Large intestine (tissue), 3 donors: Measurements from ENCODE around the gene EIF4E3. TPM values are rescaled to one million over a fixed set of nuclear protein-coding genes. Genes with fewer than 3 reads are reported as not detected.

Experiments used
- DNase-seq, 2 donors: peaks; one replicate each; pipeline versions ENCODE4 v3.0.0 to v3.0.0-alpha.2; 2013
- H3K27ac ChIP-seq: one replicate; pipeline ENCODE4 v1.5.1; 2013; ENCODE audit warnings: low read length
- H3K27me3 ChIP-seq: 2 replicates; pipeline ENCODE4 v1.6.1; 2013; ENCODE audit warnings: low read length; ENCODE audit not compliant: control insufficient read depth, insufficient read depth
- H3K36me3 ChIP-seq: 2 replicates; pipeline ENCODE4 v1.6.1; 2013; ENCODE audit warnings: low read length; ENCODE audit not compliant: control insufficient read depth, insufficient read depth
- H3K4me1 ChIP-seq: one replicate; pipeline ENCODE4 v1.6.1; 2013; ENCODE audit warnings: low read length; ENCODE audit not compliant: control insufficient read depth, insufficient read depth
- H3K4me3 ChIP-seq: one replicate; pipeline ENCODE4 v1.5.1; 2013; ENCODE audit warnings: low read length
- H3K9me3 ChIP-seq: one replicate; pipeline ENCODE4 v1.6.1; 2013; ENCODE audit warnings: mild to moderate bottlenecking, low read depth, low read length, moderate library complexity; ENCODE audit not compliant: control insufficient read depth
- WGBS: methylation state at CpG from one replicate; pipeline ENCODE4 v1.1.5; 2013; ENCODE audit warnings: low lambda C conversion rate; ENCODE audit not compliant: insufficient coverage; 5-methylcytosine and 5-hydroxymethylcytosine counted together
- polyA plus RNA-seq: library from polyadenylated mRNA; unstranded; fragments of 120-200 nt; gene quantifications from one replicate; pipeline ENCODE4 v1.2.1, GENCODE V29; 2013

The EIF4E3 gene
- polyA plus RNA-seq, 1 donor: 7.7 TPM

GRCh38 chr3:71652781-71653413, 72.3 kb downstream of the EIF4E3 start:
- Histone ChIP-seq H3K27ac (no peak overlapping the region), H3K4me3 (no peak overlapping the region), H3K27me3 (no peaks in the 10 kb centered on the region), H3K36me3 (no peaks in the 10 kb centered on the region), H3K9me3 (no peaks in the 10 kb centered on the region), H3K4me1 (peaks cover 13% of the 10 kb centered on the region)
- DNase-seq: peak; percentile 56 to 64
- WGBS: 80% methylated on average over 1 of the region's 14 CpGs

DNA sequence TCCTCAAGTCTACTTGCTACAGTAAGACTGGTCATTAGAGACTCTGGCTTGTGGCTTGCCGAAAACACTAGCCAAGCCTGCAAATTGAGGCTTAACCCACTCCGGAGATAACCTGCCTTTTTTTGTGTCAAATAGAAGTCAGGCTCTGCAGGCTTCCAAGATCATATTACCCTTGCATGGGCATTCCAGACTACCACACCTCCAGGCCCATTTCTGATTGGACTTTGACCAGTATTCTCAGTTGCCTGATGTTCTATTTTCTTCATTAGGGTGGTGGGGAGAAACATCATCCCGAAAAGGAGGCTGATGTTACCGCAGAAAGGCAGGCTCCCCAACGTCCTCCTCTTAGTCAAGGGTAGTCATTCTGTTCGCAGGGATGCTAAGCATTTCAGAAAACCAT, 73.6 kb downstream of the EIF4E3 start:
- Histone ChIP-seq H3K27me3 (no peaks in the 10 kb centered on the region), H3K4me3 (no peak overlapping the region), H3K36me3 (no peaks in the 10 kb centered on the region), H3K27ac (no peak overlapping the region), H3K4me1 (peaks cover 13% of the 10 kb centered on the region), H3K9me3 (no peaks in the 10 kb centered on the region)
- no CpG with 5 or more reads among the region's 6 CpGs for WGBS
- DNase-seq: no peak

GRCh38 chr3:71650372-71650771, 74.8 kb downstream of the EIF4E3 start:
- WGBS: no CpG with 5 or more reads among the region's 5 CpGs
- Histone ChIP-seq H3K9me3 (no peaks in the 10 kb centered on the region), H3K27me3 (no peaks in the 10 kb centered on the region), H3K4me3 (no peak overlapping the region), H3K36me3 (no peaks in the 10 kb centered on the region), H3K4me1 (peaks cover 13% of the 10 kb centered on the region), H3K27ac (no peak overlapping the region)
- no peak for DNase-seq

- peak; percentile 51 to 73 for DNase-seq
- H3K4me1 ChIP-seq: peaks cover 13% of the 10 kb centered on the region
- no peaks in the 10 kb centered on the region for H3K27me3 ChIP-seq
- H3K4me3 ChIP-seq: no peak overlapping the region
- WGBS: 100% methylated on average over 1 of the region's 6 CpGs
- H3K36me3 ChIP-seq: no peaks in the 10 kb centered on the region
- no peak overlapping the region for H3K27ac ChIP-seq
- H3K9me3 ChIP-seq: no peaks in the 10 kb centered on the region
Measured at GRCh38 chr3:71649757-71650156, 75.4 kb downstream of the EIF4E3 start.

DNA sequence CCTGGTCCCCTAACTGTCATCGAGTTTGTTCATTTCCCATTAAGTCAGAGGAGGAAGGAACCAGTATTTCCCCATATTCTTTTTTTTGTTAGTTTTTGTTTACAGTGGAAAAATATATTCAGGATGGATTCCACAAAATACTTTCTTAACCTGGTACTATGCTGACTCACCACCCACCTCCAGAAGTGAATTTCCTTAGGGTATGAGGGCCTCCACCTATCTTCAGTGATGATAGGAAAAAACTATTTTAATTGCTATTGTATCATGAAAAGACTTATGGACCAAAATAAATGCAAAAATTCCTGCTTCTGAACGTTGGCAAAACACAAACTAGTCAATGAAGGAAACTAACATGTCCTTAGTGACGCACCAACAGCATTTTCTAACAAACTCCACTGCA, 77.5 kb downstream of the EIF4E3 start:
- Histone ChIP-seq H3K36me3 (no peaks in the 10 kb centered on the region), H3K27me3 (no peaks in the 10 kb centered on the region), H3K9me3 (no peaks in the 10 kb centered on the region), H3K4me1 (peaks cover 13% of the 10 kb centered on the region), H3K27ac (no peak overlapping the region), H3K4me3 (no peak overlapping the region)
- peak in 1 of 2 donors; percentile 21 for DNase-seq
- 60% methylated on average over 2 of the region's 3 CpGs for WGBS

- H3K36me3 ChIP-seq: no peaks in the 10 kb centered on the region
- H3K27me3 ChIP-seq: no peaks in the 10 kb centered on the region
- no peaks in the 10 kb centered on the region for H3K9me3 ChIP-seq
- H3K4me3 ChIP-seq: no peak overlapping the region
- H3K27ac ChIP-seq: no peak overlapping the region
- peaks cover 17% of the 10 kb centered on the region for H3K4me1 ChIP-seq
- DNase-seq: no peak
Measured at GRCh38 chr3:71646971-71647370, 78.2 kb downstream of the EIF4E3 start.

- Histone ChIP-seq H3K27ac (no peak overlapping the region), H3K4me1 (peaks cover 11% of the 10 kb centered on the region), H3K4me3 (no peak overlapping the region), H3K27me3 (no peaks in the 10 kb centered on the region), H3K36me3 (no peaks in the 10 kb centered on the region), H3K9me3 (no peaks in the 10 kb centered on the region)
- whole genome bisulfite sequencing: 80% methylated on average over 1 of the region's 3 CpGs
- DNase-seq: no peak
Measured at GRCh38 chr3:71645140-71645539, 80.1 kb downstream of the EIF4E3 start.

DNA sequence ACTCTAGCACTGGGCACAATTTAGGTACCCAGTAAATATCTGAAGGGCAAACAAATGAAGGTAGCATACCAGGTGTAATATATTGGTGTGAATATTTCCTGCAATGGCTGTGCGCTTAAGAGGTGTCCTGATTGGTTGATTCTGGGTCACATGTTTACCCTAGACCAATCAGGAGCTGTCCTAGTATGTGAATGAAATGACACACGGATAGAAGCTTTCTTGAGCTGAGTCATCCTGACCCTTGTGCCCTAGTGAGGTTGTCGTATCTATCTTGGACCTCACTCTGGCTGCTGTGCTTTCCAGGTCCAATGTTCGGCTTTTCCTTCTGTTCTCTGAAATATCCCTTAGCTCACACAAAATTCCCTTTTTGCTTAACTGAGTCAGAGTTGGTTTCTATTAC, 83.5 kb downstream of the EIF4E3 start:
- Histone ChIP-seq H3K27ac (peak overlapping the region; percentile 76), H3K9me3 (no peaks in the 10 kb centered on the region), H3K27me3 (no peaks in the 10 kb centered on the region), H3K4me1 (peaks cover 4% of the 10 kb centered on the region), H3K36me3 (no peaks in the 10 kb centered on the region), H3K4me3 (no peak overlapping the region)
- DNase-seq: peak; percentile 78 to 88
- no CpG with 5 or more reads among the region's 4 CpGs for WGBS

- H3K27ac ChIP-seq: no peak overlapping the region
- no CpG with 5 or more reads among the region's 9 CpGs for WGBS
- no peaks in the 10 kb centered on the region for H3K27me3 ChIP-seq
- no peaks in the 10 kb centered on the region for H3K36me3 ChIP-seq
- H3K4me1 ChIP-seq: peaks cover 4% of the 10 kb centered on the region
- H3K9me3 ChIP-seq: no peaks in the 10 kb centered on the region
- no peak overlapping the region for H3K4me3 ChIP-seq
- no peak for DNase-seq
Measured at GRCh38 chr3:71640331-71640983, 84.7 kb downstream of the EIF4E3 start.

DNA sequence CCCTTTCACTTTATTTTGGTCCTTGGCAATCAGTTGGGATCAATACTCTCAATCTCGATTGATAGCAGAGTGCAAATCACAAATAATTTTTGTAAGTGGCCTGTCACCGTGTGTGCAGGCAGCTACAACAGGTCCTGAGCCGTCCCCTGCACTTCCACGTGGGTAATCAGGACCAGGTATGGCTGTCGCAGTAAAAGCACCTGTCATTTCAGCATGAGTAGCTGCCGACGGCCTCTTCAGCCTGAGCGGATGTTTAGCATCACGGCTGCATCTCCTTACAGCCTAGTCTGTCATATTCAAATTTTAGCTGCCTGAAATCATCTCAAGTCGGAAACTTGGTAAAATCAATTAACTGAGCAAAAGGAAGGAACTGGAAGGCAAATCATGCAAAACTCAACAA, 88.7 kb downstream of the EIF4E3 start:
- no peaks in the 10 kb centered on the region for H3K27me3 ChIP-seq

DNA sequence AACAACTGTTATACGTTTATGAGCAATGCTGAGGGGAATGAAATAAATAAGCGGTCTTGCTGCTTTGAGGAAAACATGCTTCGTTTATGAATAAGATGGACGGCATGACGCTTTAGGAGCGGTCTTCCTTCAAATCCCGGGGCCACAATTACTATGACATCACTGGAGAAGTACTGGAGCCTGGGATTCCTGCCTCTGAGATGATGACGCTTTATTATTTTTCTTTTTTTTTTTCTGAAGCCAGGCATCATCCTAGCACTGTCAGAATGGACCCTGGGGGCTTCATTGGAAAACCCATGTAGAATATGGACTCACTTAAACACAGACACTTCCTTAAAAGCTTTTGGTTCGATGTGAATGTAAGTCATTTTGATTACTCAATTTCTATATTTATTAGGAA, 89.2 kb downstream of the EIF4E3 start:
- Histone ChIP-seq H3K4me1 (no peaks in the 10 kb centered on the region), H3K27me3 (no peaks in the 10 kb centered on the region), H3K36me3 (no peaks in the 10 kb centered on the region), H3K9me3 (no peaks in the 10 kb centered on the region), H3K4me3 (no peak overlapping the region), H3K27ac (no peak overlapping the region)
- 100% methylated on average over 3 of the region's 9 CpGs for WGBS
- DNase-seq: no peak

More for the DNA sequence above, 88.7 kb downstream of the EIF4E3 start:
- WGBS: 88% methylated on average over 4 of the region's 10 CpGs
- Histone ChIP-seq H3K9me3 (no peaks in the 10 kb centered on the region), H3K4me3 (no peak overlapping the region), H3K4me1 (no peaks in the 10 kb centered on the region), H3K27ac (no peak overlapping the region), H3K36me3 (no peaks in the 10 kb centered on the region)
- DNase-seq: no peak
